ENCODE results near the gene TXNRD2.

DNA sequence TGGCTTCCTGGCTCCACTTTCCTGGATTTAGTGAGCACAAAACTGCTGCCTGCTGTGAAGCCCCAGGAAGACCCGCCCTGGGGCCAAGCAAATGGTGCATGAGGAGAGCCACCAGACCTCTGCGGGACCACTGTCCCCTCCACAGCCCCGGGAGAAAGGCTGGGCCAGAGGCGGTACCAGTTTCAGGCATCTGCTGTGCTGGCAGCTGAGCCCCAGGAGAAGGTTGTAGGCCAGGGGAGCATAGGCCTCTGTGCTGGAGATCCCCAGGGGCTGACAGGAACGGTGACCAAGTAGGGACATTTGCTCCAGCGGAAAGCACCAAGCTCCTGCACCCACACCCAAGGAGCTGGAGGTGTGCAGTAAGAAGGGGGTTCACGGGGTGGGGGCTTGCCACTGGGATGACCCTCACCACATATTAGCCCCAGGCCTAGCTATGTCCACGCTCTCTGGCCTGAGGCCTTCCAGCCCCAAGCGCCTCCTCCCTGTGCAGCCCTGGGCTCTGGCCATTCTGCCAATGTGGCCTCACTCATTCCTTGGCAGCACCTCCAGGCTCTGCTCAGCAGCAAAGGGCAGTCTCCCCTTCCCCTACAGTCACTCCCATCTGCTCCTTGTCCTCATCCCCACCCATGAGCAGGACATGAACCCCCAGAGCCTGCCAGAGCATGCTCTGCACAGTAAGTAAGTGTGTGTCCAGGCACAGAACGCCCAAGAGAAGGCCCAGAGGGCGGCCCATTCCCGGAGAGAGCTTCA is 24.1 kb downstream of the TXNRD2 start:
- TF ChIP-seq, protein P1, sequence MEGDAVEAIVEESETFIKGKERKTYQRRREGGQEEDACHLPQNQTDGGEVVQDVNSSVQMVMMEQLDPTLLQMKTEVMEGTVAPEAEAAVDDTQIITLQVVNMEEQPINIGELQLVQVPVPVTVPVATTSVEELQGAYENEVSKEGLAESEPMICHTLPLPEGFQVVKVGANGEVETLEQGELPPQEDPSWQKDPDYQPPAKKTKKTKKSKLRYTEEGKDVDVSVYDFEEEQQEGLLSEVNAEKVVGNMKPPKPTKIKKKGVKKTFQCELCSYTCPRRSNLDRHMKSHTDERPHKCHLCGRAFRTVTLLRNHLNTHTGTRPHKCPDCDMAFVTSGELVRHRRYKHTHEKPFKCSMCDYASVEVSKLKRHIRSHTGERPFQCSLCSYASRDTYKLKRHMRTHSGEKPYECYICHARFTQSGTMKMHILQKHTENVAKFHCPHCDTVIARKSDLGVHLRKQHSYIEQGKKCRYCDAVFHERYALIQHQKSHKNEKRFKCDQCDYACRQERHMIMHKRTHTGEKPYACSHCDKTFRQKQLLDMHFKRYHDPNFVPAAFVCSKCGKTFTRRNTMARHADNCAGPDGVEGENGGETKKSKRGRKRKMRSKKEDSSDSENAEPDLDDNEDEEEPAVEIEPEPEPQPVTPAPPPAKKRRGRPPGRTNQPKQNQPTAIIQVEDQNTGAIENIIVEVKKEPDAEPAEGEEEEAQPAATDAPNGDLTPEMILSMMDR (IDR thresholded peaks at IDR 0.05), result no peak
- no peak for TF ChIP-seq POLR2AphosphoS5 (IDR thresholded peaks at IDR 0.05; ENCODE audit: low read depth, low read length)
- TF ChIP-seq, protein P2, sequence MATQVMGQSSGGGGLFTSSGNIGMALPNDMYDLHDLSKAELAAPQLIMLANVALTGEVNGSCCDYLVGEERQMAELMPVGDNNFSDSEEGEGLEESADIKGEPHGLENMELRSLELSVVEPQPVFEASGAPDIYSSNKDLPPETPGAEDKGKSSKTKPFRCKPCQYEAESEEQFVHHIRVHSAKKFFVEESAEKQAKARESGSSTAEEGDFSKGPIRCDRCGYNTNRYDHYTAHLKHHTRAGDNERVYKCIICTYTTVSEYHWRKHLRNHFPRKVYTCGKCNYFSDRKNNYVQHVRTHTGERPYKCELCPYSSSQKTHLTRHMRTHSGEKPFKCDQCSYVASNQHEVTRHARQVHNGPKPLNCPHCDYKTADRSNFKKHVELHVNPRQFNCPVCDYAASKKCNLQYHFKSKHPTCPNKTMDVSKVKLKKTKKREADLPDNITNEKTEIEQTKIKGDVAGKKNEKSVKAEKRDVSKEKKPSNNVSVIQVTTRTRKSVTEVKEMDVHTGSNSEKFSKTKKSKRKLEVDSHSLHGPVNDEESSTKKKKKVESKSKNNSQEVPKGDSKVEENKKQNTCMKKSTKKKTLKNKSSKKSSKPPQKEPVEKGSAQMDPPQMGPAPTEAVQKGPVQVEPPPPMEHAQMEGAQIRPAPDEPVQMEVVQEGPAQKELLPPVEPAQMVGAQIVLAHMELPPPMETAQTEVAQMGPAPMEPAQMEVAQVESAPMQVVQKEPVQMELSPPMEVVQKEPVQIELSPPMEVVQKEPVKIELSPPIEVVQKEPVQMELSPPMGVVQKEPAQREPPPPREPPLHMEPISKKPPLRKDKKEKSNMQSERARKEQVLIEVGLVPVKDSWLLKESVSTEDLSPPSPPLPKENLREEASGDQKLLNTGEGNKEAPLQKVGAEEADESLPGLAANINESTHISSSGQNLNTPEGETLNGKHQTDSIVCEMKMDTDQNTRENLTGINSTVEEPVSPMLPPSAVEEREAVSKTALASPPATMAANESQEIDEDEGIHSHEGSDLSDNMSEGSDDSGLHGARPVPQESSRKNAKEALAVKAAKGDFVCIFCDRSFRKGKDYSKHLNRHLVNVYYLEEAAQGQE (IDR thresholded peaks at IDR 0.05; ENCODE audit: insufficient read depth in 1 of 2, low read depth in 2 of 2, low read length in 1 of 2), result no peak

Data from Panc1 (cell line).